Measurements from ENCODE around the gene TPCN2.
A peak's percentile ranks its signal among the peaks of the same experiment; 100 is the strongest.

Gene TPCN2

GRCh38 chr11:69162505-69162904 lies 113.8 kb downstream of the TPCN2 start:
- DNase-seq (ENCODE audit: low spot score) = no peak
- no peak for FAIRE-seq

GRCh38 chr11:69163842-69164241 lies 115.1 kb downstream of the TPCN2 start:
- FAIRE-seq (no peak), DNase-seq (ENCODE audit: low spot score) (no peak)

GRCh38 chr11:69164824-69165223 lies 116.1 kb downstream of the TPCN2 start:
- FAIRE-seq (no peak), DNase-seq (ENCODE audit: low spot score) (no peak)

- DNase-seq (ENCODE audit: low spot score) = no peak
- no peak for FAIRE-seq
Observed at GRCh38 chr11:69165775-69166174, 117.0 kb downstream of the TPCN2 start.

- no peak for FAIRE-seq
- DNase-seq (ENCODE audit: low spot score) = peak; percentile 91
Observed at GRCh38 chr11:69166218-69167115, 117.7 kb downstream of the TPCN2 start.

- no peak for FAIRE-seq
- DNase-seq (ENCODE audit: low spot score) = no peak
Observed at GRCh38 chr11:69167130-69167915, 118.6 kb downstream of the TPCN2 start.

- FAIRE-seq (no peak), DNase-seq (ENCODE audit: low spot score) (no peak)
Observed at GRCh38 chr11:69167916-69168691, 119.4 kb downstream of the TPCN2 start.

- DNase-seq (ENCODE audit: low spot score) (no peak), FAIRE-seq (no peak)
Observed at GRCh38 chr11:69169479-69169878, 120.7 kb downstream of the TPCN2 start.

GRCh38 chr11:69170704-69171103 lies 122.0 kb downstream of the TPCN2 start:
- FAIRE-seq = no peak
- DNase-seq (ENCODE audit: low spot score) = no peak

GRCh38 chr11:69171476-69172240 lies 122.9 kb downstream of the TPCN2 start:
- no peak for FAIRE-seq

GRCh38 chr11:69172674-69173073 lies 123.9 kb downstream of the TPCN2 start:
- DNase-seq (ENCODE audit: low spot score) (no peak), FAIRE-seq (no peak)

More at GRCh38 chr11:69171476-69172240, 122.9 kb downstream of the TPCN2 start:
- no peak for DNase-seq (ENCODE audit: low spot score)

GRCh38 chr11:69173331-69173730 lies 124.6 kb downstream of the TPCN2 start:
- FAIRE-seq = no peak
- DNase-seq (ENCODE audit: low spot score) = no peak

- DNase-seq (ENCODE audit: low spot score) (no peak), FAIRE-seq (no peak)
Observed at GRCh38 chr11:69173925-69174581, 125.3 kb downstream of the TPCN2 start.

GRCh38 chr11:69174841-69175240 lies 126.1 kb downstream of the TPCN2 start:
- DNase-seq (ENCODE audit: low spot score) (no peak), FAIRE-seq (peak; percentile 20)

- DNase-seq (ENCODE audit: low spot score) = no peak
- no peak for FAIRE-seq
Observed at GRCh38 chr11:69178819-69179482, 130.2 kb downstream of the TPCN2 start.

GRCh38 chr11:69180226-69180625 lies 131.5 kb downstream of the TPCN2 start:
- FAIRE-seq (no peak), DNase-seq (ENCODE audit: low spot score) (no peak)

- no peak for FAIRE-seq
- no peak for DNase-seq (ENCODE audit: low spot score)
Observed at GRCh38 chr11:69180726-69181125, 132.0 kb downstream of the TPCN2 start.

GRCh38 chr11:69183613-69184012 lies 134.9 kb downstream of the TPCN2 start:
- DNase-seq (ENCODE audit: low spot score) (no peak), FAIRE-seq (no peak)

Data from urothelium cell line (cell line).